HepG2 (cell line): Measurements from ENCODE around the gene CARD8. TPM values are rescaled to one million over a fixed set of nuclear protein-coding genes. Genes with fewer than 3 reads are reported as not detected.

Experiments used
- ETV6 ChIP-seq: sonication (generic); formaldehyde crosslinking; conservative IDR thresholded peaks from 2 replicates; pipeline ENCODE4 v1.4.0; 2020; ENCODE audit warnings: missing genetic modification reagents
- GATAD2A ChIP-seq: IDR thresholded peaks from 2 replicates; pipeline ENCODE4 v1.6.1; 2016
- HOXD1 ChIP-seq: sonication (generic); formaldehyde crosslinking; IDR thresholded peaks from 2 replicates; pipeline ENCODE4 v1.5.0; 2020; ENCODE audit warnings: missing genetic modification reagents
- JUN ChIP-seq: sonication (generic); formaldehyde crosslinking; IDR thresholded peaks from 2 replicates; pipeline ENCODE4 v1.4.0; 2020; ENCODE audit warnings: mild to moderate bottlenecking, missing genetic modification reagents
- JUND ChIP-seq: sonication (generic); formaldehyde crosslinking; IDR thresholded peaks from 2 replicates; pipeline ENCODE4 v1.8.0; 2022; ENCODE audit warnings: mild to moderate bottlenecking, missing genetic modification reagents
- KMT2B ChIP-seq: IDR thresholded peaks from 2 replicates; pipeline ENCODE4 v1.6.1; 2016; ENCODE audit warnings: missing genetic modification reagents, missing compliant biosample characterization
- PRDM15 ChIP-seq: sonication (generic); formaldehyde crosslinking; IDR thresholded peaks from 2 replicates; pipeline ENCODE4 v1.4.0; 2020; ENCODE audit warnings: missing genetic modification reagents
- RFXANK ChIP-seq: IDR thresholded peaks from 2 replicates; pipeline ENCODE4 v1.6.1; 2016
- RXRA ChIP-seq: sonication (generic); formaldehyde crosslinking; IDR thresholded peaks from 2 replicates; pipeline ENCODE4 v1.5.1; 2020; ENCODE audit warnings: missing genetic modification reagents
- XRCC5 ChIP-seq: fragments of 200-400 bp; formaldehyde crosslinking; optimal IDR thresholded peaks from 2 replicates; pipeline ENCODE3; 2017; ENCODE audit warnings: mild to moderate bottlenecking, low read length
- ZBTB3 ChIP-seq: sonication (generic); formaldehyde crosslinking; IDR thresholded peaks from 2 replicates; pipeline ENCODE4 v1.4.0; 2020; ENCODE audit warnings: low read depth, mild to moderate bottlenecking, moderate library complexity, missing genetic modification reagents, borderline replicate concordance
- ZC3H13 ChIP-seq: sonication (generic); formaldehyde crosslinking; IDR thresholded peaks from 2 replicates; pipeline ENCODE4 v1.8.1; 2023; ENCODE audit warnings: mild to moderate bottlenecking, missing genetic modification reagents, moderate library complexity
- ZNF224 ChIP-seq: sonication (generic); formaldehyde crosslinking; IDR thresholded peaks from 2 replicates; pipeline ENCODE4 v1.5.0; 2020; ENCODE audit warnings: mild to moderate bottlenecking, missing genetic modification reagents
- ZNF354B ChIP-seq: sonication (generic); formaldehyde crosslinking; IDR thresholded peaks from 2 replicates; pipeline ENCODE4 v1.8.0; 2022; ENCODE audit warnings: mild to moderate bottlenecking, missing genetic modification reagents
- ZNF431 ChIP-seq: sonication (generic); formaldehyde crosslinking; IDR thresholded peaks from 2 replicates; pipeline ENCODE4 v1.9.0; 2022; ENCODE audit warnings: missing genetic modification reagents, low read depth, mild to moderate bottlenecking, borderline replicate concordance
- ZNF446 ChIP-seq: sonication (generic); formaldehyde crosslinking; IDR thresholded peaks from 2 replicates; pipeline ENCODE4 v1.5.0; 2020; ENCODE audit warnings: mild to moderate bottlenecking, missing genetic modification reagents
- ZNF580 ChIP-seq: IDR thresholded peaks from 2 replicates; pipeline ENCODE4 v1.6.1; 2016; ENCODE audit warnings: low read depth, borderline replicate concordance
- ZNF598 ChIP-seq: sonication (generic); formaldehyde crosslinking; IDR thresholded peaks from 2 replicates; pipeline ENCODE4 v1.5.1; 2020; ENCODE audit warnings: mild to moderate bottlenecking, missing genetic modification reagents, borderline replicate concordance
- ZNF709 ChIP-seq: sonication (generic); formaldehyde crosslinking; IDR thresholded peaks from 2 replicates; pipeline ENCODE4 v1.5.0; 2020; ENCODE audit warnings: mild to moderate bottlenecking, missing genetic modification reagents
- ZNF746 ChIP-seq: sonication (generic); formaldehyde crosslinking; IDR thresholded peaks from 2 replicates; pipeline ENCODE4 v1.8.0; 2022; ENCODE audit warnings: mild to moderate bottlenecking, missing genetic modification reagents
- ZNF749 ChIP-seq: sonication (generic); formaldehyde crosslinking; IDR thresholded peaks from 2 replicates; pipeline ENCODE4 v1.8.0; 2022; ENCODE audit warnings: mild to moderate bottlenecking, missing genetic modification reagents, moderate library complexity, borderline replicate concordance
- ZNF776 ChIP-seq: sonication (generic); formaldehyde crosslinking; IDR thresholded peaks from 2 replicates; pipeline ENCODE4 v1.4.0; 2020; ENCODE audit warnings: mild to moderate bottlenecking, missing genetic modification reagents
- ZSCAN20 ChIP-seq: sonication (generic); formaldehyde crosslinking; IDR thresholded peaks from 2 replicates; pipeline ENCODE4 v1.4.0; 2020; ENCODE audit warnings: missing genetic modification reagents, mild to moderate bottlenecking, borderline replicate concordance
- polyA plus RNA-seq, 8 experiments: library from polyadenylated mRNA; depleted of rRNA in 3 of 8; stranded (reverse) in 7 of 8; unstranded in 1 of 8; fragments of >200 nt; fragmentation: Illumina TruSeq in 4 of 8; extraction: Trizol in 4 of 8; gene quantifications; 2 replicates each; pipeline versions ENCODE4 v1.2.1 to v1.2.3, GENCODE V29; 2011 to 2016; ENCODE audit warnings: low read depth in 4 of 8, missing spikeins in 1 of 8, mixed read lengths in 1 of 8; ENCODE audit not compliant: insufficient read depth in 1 of 8
- total RNA-seq, 5 experiments: library from RNA; depleted of rRNA; stranded (reverse); fragments of >200 nt; fragmentation: Illumina TruSeq; extraction: Trizol; gene quantifications; 2 replicates each; pipeline ENCODE4 v1.2.3, GENCODE V29; 2016; ENCODE audit warnings: low read depth in 1 of 5
- TF ChIP-seq, protein P1 (sequence below): sonication (generic); formaldehyde crosslinking; IDR thresholded peaks from 2 replicates; pipeline ENCODE4 v1.4.0; 2020; ENCODE audit warnings: missing genetic modification reagents, borderline replicate concordance

The CARD8 gene
- total and polyA plus RNA-seq, 2 of the 13 experiments (the other 11 are each of a cell fraction or from before 2014, with no cell fraction given) = 15.0 to 19.2 TPM

GRCh38 chr19:48169939-48170803 is 85.5 kb downstream of the CARD8 start, which contains the start of the genes LIG1 and ZSWIM9 (continued):
- TF ChIP-seq ZSCAN20 (0 out of 2 replicates have a peak, but pooled peaks have one; percentile 28), HOXD1 (no peak), ETV6 (peak; percentile 17; the same call in 1 of the 2 replicates), ZNF709 (CRISPR knock-in tag) (peak; percentile 59), RXRA (CRISPR knock-in tag) (no peak; the same call in none of the 2 replicates), JUND (no peak), JUN (CRISPR knock-in tag) (peak; percentile 48; the same call in 1 of the 2 replicates), ZNF776 (CRISPR knock-in tag) (no peak; the same call in 1 of the 2 replicates), ZBTB3 (CRISPR knock-in tag) (peak; percentile 89; the same call in 1 of the 2 replicates), GATAD2A (peak; percentile 33; the same call in 1 of the 2 replicates), ZNF749 (CRISPR knock-in tag) (peak; percentile 89), KMT2B (peak; percentile 72), ZNF598 (CRISPR knock-in tag) (peak; percentile 45; the same call in 1 of the 2 replicates), PRDM15 (no peak), ZC3H13 (peak; percentile 75; the same call in 1 of the 2 replicates), ZNF431 (CRISPR knock-in tag) (peak; percentile 66; the same call in 1 of the 2 replicates), ZNF446 (CRISPR knock-in tag) (peak; percentile 85), ZNF224 (CRISPR knock-in tag) (peak; percentile 72; the same call in 1 of the 2 replicates), RFXANK (CRISPR knock-in tag) (0 out of 2 replicates have a peak, but pooled peaks have one; percentile 27), ZNF746 (CRISPR knock-in tag) (peak; percentile 84), ZNF354B (CRISPR knock-in tag) (no peak), XRCC5 (peak; percentile 35), ZNF580 (0 out of 2 replicates have a peak, but pooled peaks have one; percentile 14)
- TF ChIP-seq, protein P1, sequence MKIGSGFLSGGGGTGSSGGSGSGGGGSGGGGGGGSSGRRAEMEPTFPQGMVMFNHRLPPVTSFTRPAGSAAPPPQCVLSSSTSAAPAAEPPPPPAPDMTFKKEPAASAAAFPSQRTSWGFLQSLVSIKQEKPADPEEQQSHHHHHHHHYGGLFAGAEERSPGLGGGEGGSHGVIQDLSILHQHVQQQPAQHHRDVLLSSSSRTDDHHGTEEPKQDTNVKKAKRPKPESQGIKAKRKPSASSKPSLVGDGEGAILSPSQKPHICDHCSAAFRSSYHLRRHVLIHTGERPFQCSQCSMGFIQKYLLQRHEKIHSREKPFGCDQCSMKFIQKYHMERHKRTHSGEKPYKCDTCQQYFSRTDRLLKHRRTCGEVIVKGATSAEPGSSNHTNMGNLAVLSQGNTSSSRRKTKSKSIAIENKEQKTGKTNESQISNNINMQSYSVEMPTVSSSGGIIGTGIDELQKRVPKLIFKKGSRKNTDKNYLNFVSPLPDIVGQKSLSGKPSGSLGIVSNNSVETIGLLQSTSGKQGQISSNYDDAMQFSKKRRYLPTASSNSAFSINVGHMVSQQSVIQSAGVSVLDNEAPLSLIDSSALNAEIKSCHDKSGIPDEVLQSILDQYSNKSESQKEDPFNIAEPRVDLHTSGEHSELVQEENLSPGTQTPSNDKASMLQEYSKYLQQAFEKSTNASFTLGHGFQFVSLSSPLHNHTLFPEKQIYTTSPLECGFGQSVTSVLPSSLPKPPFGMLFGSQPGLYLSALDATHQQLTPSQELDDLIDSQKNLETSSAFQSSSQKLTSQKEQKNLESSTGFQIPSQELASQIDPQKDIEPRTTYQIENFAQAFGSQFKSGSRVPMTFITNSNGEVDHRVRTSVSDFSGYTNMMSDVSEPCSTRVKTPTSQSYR (CRISPR knock-in tag) = no peak
